ENCODE measurements around the gene NKG7.

- no peak for TF ChIP-seq CTCF (conservative IDR thresholded peaks at IDR 0.05; ENCODE audit: low read depth, low read length)
- TF ChIP-seq EZH2 (IDR thresholded peaks at IDR 0.05; ENCODE audit: borderline replicate concordance, low read depth, low read length, poor library complexity, severe bottlenecking) = no peak
Measured at GRCh38 chr19:51337141-51337860, 35.2 kb downstream of the NKG7 start.

Data from A673 (cell line).